Measurements from ENCODE around the gene LGR6.

LGR6 gene

DNA sequence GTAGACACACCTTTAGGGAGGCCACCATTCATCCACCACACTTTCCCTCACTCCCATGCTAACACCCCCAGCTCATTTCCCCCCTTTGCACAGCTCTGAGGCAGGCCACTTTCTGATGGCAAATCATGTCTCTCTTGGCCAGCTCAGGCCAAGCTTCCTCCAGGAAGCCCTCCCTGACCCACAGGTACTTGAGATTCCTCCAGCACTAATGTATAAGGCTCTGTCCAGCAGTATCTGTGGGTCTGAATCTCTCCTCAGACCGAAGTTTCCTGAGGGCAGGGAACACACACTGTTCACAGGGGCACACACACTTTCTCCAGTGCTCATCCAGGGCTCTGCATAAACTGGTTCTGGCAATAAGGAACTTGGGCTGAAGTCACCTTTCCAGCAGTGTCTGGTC, 19.2 kb downstream of the LGR6 start:
- no peak for TF ChIP-seq TCF4 (CRISPR knock-in tag; IDR thresholded peaks at IDR 0.05; ENCODE audit: borderline replicate concordance)
- no peak for TF ChIP-seq ISL1 (CRISPR knock-in tag; IDR thresholded peaks at IDR 0.05)
- no peak for TF ChIP-seq TOX (CRISPR knock-in tag; IDR thresholded peaks at IDR 0.05; ENCODE audit: borderline replicate concordance)
- TF ChIP-seq SNAI2 (CRISPR knock-in tag; IDR thresholded peaks at IDR 0.05), result no peak
- TF ChIP-seq, protein P1, sequence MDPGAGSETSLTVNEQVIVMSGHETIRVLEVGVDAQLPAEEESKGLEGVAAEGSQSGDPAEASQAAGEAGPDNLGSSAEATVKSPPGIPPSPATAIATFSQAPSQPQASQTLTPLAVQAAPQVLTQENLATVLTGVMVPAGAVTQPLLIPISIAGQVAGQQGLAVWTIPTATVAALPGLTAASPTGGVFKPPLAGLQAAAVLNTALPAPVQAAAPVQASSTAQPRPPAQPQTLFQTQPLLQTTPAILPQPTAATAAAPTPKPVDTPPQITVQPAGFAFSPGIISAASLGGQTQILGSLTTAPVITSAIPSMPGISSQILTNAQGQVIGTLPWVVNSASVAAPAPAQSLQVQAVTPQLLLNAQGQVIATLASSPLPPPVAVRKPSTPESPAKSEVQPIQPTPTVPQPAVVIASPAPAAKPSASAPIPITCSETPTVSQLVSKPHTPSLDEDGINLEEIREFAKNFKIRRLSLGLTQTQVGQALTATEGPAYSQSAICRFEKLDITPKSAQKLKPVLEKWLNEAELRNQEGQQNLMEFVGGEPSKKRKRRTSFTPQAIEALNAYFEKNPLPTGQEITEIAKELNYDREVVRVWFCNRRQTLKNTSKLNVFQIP (CRISPR knock-in tag; IDR thresholded peaks at IDR 0.05; ENCODE audit: borderline replicate concordance, low read depth), result no peak
- no peak for TF ChIP-seq RARB (CRISPR knock-in tag; IDR thresholded peaks at IDR 0.05)
- TF ChIP-seq ESRRG (CRISPR knock-in tag; IDR thresholded peaks at IDR 0.05), result no peak
- ATAC-seq, result no peak

DNA sequence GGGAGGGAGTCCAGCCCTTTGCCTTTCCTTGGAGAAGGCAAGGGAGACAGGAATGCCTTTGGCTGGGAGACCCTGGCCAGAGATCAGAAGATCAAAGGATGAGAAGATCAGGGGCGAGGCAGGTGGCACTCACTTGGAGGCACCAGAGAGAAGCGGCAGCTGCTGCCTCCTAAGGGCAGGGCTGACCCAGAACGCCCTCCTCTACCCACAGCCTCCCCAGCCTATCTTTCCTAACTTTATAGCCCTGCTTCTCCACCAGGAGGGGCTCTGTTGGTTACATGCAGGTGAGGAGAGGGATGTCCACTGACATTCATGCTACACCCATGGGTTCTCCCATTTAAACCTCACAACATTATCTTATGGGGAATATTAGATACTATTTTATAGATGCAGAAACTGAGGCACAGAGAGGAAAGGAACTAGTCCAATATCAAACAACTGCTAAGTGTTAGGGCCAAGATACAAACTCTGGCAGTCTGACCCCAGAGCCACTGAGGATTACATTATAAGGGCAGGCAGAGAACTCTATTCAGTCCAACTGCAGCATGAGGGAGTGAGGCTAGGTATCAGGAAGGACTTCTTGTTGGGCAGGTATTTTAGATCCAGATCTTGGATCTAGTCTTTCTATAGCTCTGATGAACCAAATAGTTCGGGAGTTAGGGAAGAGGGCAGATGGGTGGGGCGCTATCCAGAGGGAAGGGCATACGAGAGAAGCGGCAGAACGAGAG, 19.9 kb downstream of the LGR6 start:
- TF ChIP-seq PPARA (CRISPR knock-in tag; IDR thresholded peaks at IDR 0.05; ENCODE audit: borderline replicate concordance) (no peak), GLIS3 (CRISPR knock-in tag; IDR thresholded peaks at IDR 0.05) (no peak), BACH2 (CRISPR knock-in tag; IDR thresholded peaks at IDR 0.05; ENCODE audit: borderline replicate concordance) (no peak), ZFP30 (CRISPR knock-in tag; IDR thresholded peaks at IDR 0.05) (no peak), TCF4 (CRISPR knock-in tag; IDR thresholded peaks at IDR 0.05; ENCODE audit: borderline replicate concordance) (no peak), ZFP3 (CRISPR knock-in tag; IDR thresholded peaks at IDR 0.05) (no peak), ARNTL (CRISPR knock-in tag; IDR thresholded peaks at IDR 0.05; ENCODE audit: borderline replicate concordance, low read depth) (no peak), SNAI2 (CRISPR knock-in tag; IDR thresholded peaks at IDR 0.05) (no peak), ISL1 (CRISPR knock-in tag; IDR thresholded peaks at IDR 0.05) (no peak), OSR1 (CRISPR knock-in tag; IDR thresholded peaks at IDR 0.05) (no peak), ESRRG (CRISPR knock-in tag; IDR thresholded peaks at IDR 0.05) (no peak), ZNF565 (CRISPR knock-in tag; conservative IDR thresholded peaks at IDR 0.05; ENCODE audit: low read depth) (no peak), TOX (CRISPR knock-in tag; IDR thresholded peaks at IDR 0.05; ENCODE audit: borderline replicate concordance) (no peak), ZNF70 (CRISPR knock-in tag; IDR thresholded peaks at IDR 0.05) (no peak), RARB (CRISPR knock-in tag; IDR thresholded peaks at IDR 0.05) (no peak)
- TF ChIP-seq, protein P2, sequence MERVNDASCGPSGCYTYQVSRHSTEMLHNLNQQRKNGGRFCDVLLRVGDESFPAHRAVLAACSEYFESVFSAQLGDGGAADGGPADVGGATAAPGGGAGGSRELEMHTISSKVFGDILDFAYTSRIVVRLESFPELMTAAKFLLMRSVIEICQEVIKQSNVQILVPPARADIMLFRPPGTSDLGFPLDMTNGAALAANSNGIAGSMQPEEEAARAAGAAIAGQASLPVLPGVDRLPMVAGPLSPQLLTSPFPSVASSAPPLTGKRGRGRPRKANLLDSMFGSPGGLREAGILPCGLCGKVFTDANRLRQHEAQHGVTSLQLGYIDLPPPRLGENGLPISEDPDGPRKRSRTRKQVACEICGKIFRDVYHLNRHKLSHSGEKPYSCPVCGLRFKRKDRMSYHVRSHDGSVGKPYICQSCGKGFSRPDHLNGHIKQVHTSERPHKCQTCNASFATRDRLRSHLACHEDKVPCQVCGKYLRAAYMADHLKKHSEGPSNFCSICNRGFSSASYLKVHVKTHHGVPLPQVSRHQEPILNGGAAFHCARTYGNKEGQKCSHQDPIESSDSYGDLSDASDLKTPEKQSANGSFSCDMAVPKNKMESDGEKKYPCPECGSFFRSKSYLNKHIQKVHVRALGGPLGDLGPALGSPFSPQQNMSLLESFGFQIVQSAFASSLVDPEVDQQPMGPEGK (CRISPR knock-in tag; IDR thresholded peaks at IDR 0.05; ENCODE audit: borderline replicate concordance), result no peak
- TF ChIP-seq, protein P3, sequence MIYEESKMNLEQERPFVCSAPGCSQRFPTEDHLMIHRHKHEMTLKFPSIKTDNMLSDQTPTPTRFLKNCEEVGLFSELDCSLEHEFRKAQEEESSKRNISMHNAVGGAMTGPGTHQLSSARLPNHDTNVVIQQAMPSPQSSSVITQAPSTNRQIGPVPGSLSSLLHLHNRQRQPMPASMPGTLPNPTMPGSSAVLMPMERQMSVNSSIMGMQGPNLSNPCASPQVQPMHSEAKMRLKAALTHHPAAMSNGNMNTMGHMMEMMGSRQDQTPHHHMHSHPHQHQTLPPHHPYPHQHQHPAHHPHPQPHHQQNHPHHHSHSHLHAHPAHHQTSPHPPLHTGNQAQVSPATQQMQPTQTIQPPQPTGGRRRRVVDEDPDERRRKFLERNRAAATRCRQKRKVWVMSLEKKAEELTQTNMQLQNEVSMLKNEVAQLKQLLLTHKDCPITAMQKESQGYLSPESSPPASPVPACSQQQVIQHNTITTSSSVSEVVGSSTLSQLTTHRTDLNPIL (CRISPR knock-in tag; IDR thresholded peaks at IDR 0.05; ENCODE audit: low read depth), result no peak

DNA sequence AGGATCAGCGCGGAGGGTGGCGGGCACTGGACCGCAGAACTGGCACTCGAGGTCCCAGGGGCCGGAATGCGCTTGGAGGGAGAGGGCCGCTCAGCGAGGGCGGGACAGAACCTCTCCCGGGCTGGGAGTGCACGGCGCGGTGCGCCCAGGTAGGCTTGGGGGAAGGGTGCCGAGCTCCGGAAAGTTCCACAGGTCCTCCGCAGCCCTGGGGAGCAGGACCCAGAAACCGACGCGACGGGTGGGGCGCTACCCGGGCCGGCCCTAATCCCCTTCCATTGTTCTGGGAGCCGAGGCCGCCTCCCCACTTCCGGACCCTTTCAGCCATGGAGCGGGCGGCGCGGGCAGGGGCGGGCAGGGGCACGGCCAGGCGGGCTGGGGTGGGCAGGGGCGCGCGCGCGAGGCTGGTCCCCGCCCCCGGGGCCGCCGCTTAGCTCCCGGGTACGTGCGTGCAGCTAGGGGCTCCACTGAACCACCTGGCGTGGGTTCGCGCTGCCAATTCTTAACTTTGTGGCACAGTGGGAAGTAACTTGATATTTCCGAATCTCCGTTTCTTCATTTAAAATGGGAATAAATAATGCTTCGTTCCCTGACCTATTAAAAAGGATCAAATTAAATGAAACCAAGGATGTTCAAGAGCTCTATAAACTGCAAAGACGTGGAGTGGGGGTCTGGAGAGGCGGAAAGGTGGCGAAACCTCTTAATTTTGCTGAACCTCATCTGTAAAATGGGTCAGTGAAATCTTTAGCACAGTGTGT, 20.7 kb downstream of the LGR6 start:
- no peak for TF ChIP-seq ZFP30 (CRISPR knock-in tag; IDR thresholded peaks at IDR 0.05)
- no peak for TF ChIP-seq TOX (CRISPR knock-in tag; IDR thresholded peaks at IDR 0.05; ENCODE audit: borderline replicate concordance)
- TF ChIP-seq SNAI2 (CRISPR knock-in tag; IDR thresholded peaks at IDR 0.05), result no peak
- no peak; the same call in 2 of the 3 replicates for ATAC-seq

More for the DNA sequence above, 19.9 kb downstream of the LGR6 start:
- peak; percentile 66 for ATAC-seq

DNA sequence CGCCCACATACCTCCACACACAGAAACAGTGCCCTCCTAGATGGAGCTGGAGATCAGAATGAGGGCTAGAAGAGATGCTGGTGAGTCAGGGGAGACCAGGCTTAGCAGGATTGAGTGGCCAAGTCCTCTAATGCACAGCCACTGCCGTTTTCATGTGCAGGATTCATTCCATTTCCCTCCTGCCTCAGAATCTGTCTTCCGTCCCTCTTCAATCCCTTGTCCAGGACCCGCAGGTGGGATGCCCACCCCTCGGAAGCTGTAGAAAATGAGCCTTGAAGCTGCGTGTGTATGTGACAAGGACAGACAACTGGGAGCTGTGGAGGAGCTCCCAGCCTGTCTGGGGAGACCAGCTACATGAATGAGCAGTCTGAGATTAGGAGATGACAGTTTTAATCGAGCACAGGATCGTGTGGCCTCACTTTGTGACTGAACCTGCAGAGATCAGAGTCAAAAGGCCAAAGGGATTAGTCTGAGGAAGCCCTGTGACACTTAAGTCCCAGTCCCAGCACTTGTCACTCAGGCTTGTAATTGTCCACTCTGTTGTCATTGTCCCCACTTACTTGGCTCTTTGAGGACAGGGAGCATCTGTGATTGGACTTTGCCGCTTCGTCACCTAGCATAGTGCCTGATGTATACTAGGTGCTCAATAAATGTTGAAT, 22.0 kb downstream of the LGR6 start:
- ATAC-seq, result no peak
- TF ChIP-seq CSRNP3 (CRISPR knock-in tag; IDR thresholded peaks at IDR 0.05) (no peak), ESRRG (CRISPR knock-in tag; IDR thresholded peaks at IDR 0.05) (no peak), PPARA (CRISPR knock-in tag; IDR thresholded peaks at IDR 0.05; ENCODE audit: borderline replicate concordance) (no peak), GLIS3 (CRISPR knock-in tag; IDR thresholded peaks at IDR 0.05) (no peak), ZNF565 (CRISPR knock-in tag; conservative IDR thresholded peaks at IDR 0.05; ENCODE audit: low read depth) (no peak), ZFP3 (CRISPR knock-in tag; IDR thresholded peaks at IDR 0.05) (no peak), ZFP30 (CRISPR knock-in tag; IDR thresholded peaks at IDR 0.05) (no peak), OSR1 (CRISPR knock-in tag; IDR thresholded peaks at IDR 0.05) (no peak), SNAI2 (CRISPR knock-in tag; IDR thresholded peaks at IDR 0.05) (no peak)
- TF ChIP-seq, protein P4, sequence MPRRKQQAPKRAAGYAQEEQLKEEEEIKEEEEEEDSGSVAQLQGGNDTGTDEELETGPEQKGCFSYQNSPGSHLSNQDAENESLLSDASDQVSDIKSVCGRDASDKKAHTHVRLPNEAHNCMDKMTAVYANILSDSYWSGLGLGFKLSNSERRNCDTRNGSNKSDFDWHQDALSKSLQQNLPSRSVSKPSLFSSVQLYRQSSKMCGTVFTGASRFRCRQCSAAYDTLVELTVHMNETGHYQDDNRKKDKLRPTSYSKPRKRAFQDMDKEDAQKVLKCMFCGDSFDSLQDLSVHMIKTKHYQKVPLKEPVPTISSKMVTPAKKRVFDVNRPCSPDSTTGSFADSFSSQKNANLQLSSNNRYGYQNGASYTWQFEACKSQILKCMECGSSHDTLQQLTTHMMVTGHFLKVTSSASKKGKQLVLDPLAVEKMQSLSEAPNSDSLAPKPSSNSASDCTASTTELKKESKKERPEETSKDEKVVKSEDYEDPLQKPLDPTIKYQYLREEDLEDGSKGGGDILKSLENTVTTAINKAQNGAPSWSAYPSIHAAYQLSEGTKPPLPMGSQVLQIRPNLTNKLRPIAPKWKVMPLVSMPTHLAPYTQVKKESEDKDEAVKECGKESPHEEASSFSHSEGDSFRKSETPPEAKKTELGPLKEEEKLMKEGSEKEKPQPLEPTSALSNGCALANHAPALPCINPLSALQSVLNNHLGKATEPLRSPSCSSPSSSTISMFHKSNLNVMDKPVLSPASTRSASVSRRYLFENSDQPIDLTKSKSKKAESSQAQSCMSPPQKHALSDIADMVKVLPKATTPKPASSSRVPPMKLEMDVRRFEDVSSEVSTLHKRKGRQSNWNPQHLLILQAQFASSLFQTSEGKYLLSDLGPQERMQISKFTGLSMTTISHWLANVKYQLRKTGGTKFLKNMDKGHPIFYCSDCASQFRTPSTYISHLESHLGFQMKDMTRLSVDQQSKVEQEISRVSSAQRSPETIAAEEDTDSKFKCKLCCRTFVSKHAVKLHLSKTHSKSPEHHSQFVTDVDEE (CRISPR knock-in tag; IDR thresholded peaks at IDR 0.05), result no peak
- TF ChIP-seq, protein P1 (CRISPR knock-in tag; IDR thresholded peaks at IDR 0.05; ENCODE audit: borderline replicate concordance, low read depth), result no peak
